ENCODE results near the gene PPIL1.

The PPIL1 gene

DNA sequence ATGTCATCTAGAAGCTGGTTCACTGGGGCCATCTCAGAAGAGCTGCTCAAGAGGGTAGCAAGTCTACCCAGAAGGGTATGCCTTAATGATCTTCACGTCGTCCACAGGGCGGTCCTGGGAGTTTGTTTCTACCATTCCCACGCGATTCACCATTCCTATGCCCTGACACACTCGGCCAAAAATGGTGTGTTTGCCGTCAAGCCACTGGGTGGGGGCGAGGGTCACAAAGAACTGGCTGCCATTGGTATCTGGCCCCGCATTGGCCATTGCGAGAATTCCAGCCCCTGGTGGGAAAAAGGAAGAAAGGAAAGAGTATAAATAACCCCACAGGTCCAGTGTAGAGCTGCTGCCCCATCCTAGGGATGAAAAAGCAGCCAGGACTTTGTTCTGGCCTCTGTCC, 18.9 kb downstream of the PPIL1 start:
- DNase-seq (ENCODE audit: low read depth) = no peak

GRCh38 chr6:36853325-36853724, 21.3 kb downstream of the PPIL1 start:
- DNase-seq (ENCODE audit: low read depth) = peak; percentile 97

DNA sequence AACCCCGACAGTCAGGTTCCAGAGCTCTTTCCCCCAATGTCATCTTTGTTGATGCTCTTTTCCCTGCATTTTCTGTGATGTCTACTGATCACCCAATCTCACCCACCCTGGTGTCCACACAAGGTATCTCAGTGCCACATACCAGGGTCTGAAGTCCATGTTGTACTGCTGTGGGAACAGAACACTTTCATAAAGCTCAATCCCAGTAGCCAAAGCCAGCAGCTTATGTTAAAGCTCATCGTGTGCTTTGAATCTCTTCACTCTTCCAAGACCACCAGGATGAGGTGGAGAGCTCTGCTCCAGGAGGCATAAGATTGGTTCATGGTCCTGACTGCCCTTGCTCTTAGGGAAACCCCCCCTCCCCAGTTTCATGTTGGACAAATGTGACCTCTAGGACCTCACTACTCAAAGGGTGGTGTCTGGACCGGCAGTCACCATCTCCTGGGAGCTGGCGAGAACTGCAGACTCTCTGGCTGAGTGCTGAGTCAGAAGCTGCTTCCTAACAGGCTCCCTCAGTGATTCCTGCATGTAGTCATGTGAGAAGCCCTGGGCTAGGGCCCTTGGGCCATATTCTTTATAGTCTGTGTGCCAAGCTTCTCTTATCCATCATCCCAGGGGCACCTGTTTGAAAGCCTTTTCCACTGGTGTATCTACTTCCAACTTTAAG, 22.0 kb downstream of the PPIL1 start:
- peak; percentile 84 for DNase-seq (ENCODE audit: low read depth)

DNA sequence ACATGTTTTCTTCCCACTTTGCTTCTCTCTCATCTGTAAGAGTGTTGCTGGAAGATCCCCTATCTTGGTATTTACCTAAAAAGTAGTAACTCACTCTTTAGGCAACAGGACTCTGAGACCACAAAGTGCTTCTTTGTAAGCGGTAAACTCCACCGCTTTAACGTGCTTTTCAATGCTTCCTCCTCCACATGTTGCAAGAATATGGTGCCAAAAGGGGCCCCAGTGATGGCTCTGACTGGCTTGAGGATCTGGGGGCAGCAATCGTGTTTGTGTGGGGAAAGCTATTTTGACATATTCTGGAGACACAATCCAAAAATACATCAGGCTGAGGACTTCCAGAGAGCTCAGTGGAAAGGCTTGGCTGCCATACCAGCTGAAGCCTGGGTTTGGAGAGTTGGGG, 23.0 kb downstream of the PPIL1 start:
- DNase-seq (ENCODE audit: low read depth) = peak; percentile 92

- peak; percentile 88 for DNase-seq (ENCODE audit: low read depth)
Observed at GRCh38 chr6:36851149-36851614, 23.4 kb downstream of the PPIL1 start.

- no peak for DNase-seq (ENCODE audit: low read depth)
Observed at GRCh38 chr6:36850021-36850420, 24.6 kb downstream of the PPIL1 start.

DNA sequence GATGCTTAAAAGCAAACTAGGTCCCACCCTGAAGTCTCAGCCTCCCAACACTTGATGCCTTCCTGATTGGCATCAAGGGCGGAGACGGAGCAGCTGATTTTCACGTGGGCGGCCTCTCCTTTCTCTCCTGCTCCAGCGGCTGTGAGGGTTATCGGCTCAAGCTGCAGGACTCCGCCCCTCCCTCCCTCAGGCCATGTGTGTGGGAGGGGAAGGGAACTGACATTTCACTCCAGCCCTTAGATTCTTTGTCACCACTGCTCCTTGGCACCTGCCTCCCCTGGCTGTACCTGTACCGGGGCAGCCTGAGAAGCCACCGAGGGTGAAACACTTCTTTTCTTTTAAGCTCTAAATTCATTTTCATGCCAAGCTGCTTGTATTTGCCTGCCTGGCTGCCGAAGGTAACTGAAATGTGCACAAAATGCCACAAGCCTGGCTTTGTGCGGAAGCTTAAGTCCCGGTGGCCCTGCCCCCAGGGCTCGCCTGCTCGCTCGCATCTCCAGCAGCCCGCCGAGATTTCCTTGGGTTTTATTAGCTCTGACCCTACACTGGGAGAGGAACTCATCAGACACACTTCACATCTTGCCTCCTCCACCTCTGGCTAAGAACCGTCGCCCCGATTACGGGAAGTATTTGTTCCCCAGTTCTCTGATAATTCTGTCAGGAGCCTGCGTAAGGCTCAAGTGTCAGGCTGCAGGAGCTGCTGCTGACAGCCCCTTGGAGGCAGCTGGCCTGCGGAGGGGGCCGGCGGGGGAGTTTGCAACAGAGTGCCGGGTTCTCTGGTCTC, 25.8 kb downstream of the PPIL1 start:
- peak; percentile 41 for DNase-seq (ENCODE audit: low read depth)

DNA sequence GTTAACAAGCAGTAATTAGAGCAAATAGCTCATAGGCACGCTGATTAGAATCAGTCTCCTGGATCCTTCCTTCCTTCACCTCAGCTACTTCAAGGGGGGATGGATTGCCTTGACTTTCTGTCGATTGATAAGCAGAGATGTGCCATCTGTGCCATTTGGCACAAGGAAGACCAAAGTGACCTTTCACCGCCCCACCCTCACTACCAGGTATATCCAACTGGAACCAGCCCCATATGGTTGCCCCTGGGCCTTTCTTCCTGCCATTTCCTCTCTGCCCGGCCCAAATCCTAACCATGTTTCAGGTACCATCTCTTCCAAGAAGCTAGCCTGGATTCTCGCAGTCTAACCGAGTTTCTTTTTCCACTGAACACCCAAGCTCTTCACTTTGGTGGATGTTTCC, 26.6 kb downstream of the PPIL1 start:
- DNase-seq (ENCODE audit: low read depth) = no peak

GRCh38 chr6:36847152-36847551, 27.5 kb downstream of the PPIL1 start:
- DNase-seq (ENCODE audit: low read depth) = no peak

DNA sequence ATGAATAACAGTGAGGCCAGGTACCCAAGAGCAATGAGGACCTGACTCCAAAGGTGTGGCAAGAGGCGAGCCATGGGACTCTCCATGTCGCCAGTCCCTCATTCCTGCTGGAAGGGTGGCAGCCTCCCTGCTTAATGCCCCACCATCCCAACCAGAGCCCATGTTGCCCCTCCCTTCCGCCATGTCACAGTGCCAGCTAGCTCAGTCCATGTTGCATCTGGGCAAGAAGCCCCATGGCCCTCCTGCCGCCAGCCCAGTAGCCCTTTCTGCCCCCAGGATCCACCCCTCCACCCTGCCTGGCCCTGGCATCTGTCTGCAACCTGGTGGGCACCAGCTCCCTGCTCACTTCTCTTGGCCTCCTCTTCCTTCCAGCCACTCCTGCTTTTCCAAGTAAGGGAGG, 29.4 kb downstream of the PPIL1 start:
- DNase-seq (ENCODE audit: low read depth) = no peak

- DNase-seq (ENCODE audit: low read depth) = no peak
Observed at GRCh38 chr6:36844232-36845170, 30.1 kb downstream of the PPIL1 start.

DNA sequence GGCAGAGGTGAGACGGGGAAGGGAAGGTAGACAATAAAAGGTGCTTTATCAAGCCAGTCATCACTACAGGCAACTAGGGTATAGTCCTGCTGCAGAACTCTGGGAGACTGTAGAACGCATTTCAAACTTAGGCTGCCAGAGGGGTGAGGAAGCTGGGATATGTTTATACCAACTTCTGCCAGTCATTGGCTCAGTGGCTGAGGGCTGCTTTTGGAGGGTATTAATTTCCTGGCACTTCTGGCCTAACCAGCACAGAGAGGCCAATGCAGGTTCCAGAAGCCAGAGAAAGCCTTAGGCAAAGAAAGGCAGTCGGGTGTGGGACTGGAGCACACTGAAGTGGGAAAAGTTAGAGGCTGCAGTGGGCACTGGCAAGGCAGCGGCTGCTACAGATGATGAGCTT, 31.4 kb downstream of the PPIL1 start:
- no peak for DNase-seq (ENCODE audit: low read depth)

- DNase-seq (ENCODE audit: low read depth) = no peak
Observed at GRCh38 chr6:36841756-36842155, 32.8 kb downstream of the PPIL1 start.

GRCh38 chr6:36840432-36841403, 33.9 kb downstream of the PPIL1 start:
- DNase-seq (ENCODE audit: low read depth) = no peak

DNA sequence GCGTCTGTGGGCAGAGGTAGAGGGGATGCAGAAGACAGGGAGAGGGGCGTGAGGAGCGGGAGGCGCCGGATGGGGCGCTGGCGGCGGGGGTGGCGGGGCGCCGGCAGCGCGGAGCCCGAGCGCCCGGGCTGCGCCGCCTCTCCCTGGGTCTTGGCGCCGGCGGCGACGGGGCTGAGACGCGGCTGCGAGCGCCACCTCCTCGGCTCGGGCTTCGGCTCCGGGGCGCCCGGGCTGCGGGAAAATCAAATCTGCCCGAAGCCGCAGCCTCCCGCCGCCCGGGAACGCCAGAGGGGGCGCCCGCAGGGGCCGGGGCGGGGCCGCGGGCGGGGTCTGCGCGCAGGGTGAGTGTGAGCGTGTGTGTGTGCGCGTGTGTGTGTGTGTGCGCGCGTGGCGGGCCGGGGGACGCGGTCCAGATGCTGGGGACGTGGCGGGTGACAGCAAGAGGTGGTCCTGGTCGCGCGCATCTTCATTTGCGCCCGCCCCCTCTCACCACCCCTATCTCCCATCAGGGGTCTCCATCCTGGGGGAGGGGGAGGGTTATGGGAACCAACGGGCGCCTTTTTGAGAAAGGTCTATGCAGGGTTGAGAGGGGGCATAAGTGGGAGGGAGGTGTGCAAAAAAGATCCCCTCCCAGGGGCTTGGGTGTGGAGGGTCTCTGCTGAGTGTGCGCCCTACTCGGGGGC, 34.7 kb downstream of the PPIL1 start:
- DNase-seq (ENCODE audit: low read depth) = no peak

- DNase-seq (ENCODE audit: low read depth) = no peak
Observed at GRCh38 chr6:36838896-36839748, 35.5 kb downstream of the PPIL1 start, which contains the start of gene CPNE5. TSS of gene CPNE5 (minus strand) at chr6:36839444. CDS start at chr6:36839377, 67 bp downstream.

GRCh38 chr6:36837686-36838085, 36.9 kb downstream of the PPIL1 start:
- DNase-seq (ENCODE audit: low read depth) = no peak

- no peak for DNase-seq (ENCODE audit: low read depth)
Observed at GRCh38 chr6:36837022-36837339, 37.6 kb downstream of the PPIL1 start.

DNA sequence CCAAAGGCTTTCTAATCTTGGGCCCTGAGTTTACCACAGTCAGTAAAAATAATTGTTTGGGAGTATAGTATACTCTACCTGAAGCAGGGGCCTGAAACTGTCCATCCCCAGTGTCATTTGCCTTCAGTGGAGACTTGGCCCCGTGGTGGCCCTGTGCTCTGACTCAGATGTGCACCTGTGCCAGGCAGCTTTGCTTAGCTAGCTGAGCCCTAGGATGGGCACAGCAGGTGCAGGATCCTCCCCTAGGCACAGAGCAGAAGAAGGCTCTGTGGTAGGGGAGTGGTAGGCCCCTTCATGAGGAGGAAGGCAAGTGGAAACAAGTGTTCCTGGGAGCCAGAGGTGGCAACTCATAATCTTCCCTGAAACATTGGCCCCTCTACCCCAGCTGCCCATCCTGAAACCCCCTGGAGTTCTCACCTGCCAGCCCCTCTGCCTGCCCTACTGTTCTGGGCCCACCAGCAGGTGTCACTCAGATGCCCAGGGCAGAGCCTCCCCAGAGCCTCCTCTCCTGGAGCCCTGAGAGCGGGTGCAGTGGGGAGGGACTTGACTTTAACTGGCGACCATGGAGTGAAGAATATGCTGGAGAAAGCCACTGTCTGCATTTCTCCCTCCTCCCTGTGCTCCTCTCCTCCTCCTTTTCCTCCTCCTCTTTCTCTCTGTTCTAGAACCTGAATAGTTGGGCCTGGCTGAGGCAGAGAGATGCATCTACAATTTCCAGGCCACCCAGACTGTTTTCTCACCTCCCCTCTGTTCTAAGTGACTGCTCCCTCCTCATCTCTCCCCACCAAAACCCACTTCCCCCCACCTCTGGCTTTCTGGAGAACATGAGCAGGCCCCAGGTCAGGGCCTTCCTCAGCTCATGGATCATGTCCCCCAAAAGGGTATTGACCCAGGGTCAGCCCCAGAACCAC, 38.2 kb downstream of the PPIL1 start:
- no peak for DNase-seq (ENCODE audit: low read depth)

Data from amniotic epithelial cell (primary cell).